BE2C (cell line): Measurements from ENCODE around the gene HORMAD2.

ENCODE experiments used
- DNase-seq: peaks from one replicate; pipeline ENCODE4 v3.0.0-alpha.2; 2020
- H3K27me3 ChIP-seq: fragments of 250-450 bp; sonication (Bioruptor Pico); 2 replicates; pipeline ENCODE4 v1.5.1; 2020; ENCODE audit warnings: mild to moderate bottlenecking
- H3K36me3 ChIP-seq: fragments of 250-450 bp; sonication (Bioruptor Pico); 2 replicates; pipeline ENCODE4 v1.5.1; 2020; ENCODE audit warnings: mild to moderate bottlenecking
- H3K4me1 ChIP-seq: fragments of 250-450 bp; sonication (Bioruptor Pico); 2 replicates; pipeline ENCODE4 v1.5.1; 2020
- H3K4me3 ChIP-seq: 2 replicates; pipeline ENCODE4 v1.5.1; 2011; ENCODE audit warnings: low read depth, low read length
- H3K9me3 ChIP-seq: fragments of 250-450 bp; sonication (Bioruptor Pico); 2 replicates; pipeline ENCODE4 v1.5.1; 2020
- TF ChIP-seq, protein P1 (sequence below): IDR thresholded peaks from 2 replicates; pipeline ENCODE4 v1.5.1; 2012; ENCODE audit warnings: mild to moderate bottlenecking, low read depth, low read length

HORMAD2 gene

GRCh38 chr22:30113494-30113893, 33.2 kb downstream of the HORMAD2 start:
- TF ChIP-seq, protein P1, sequence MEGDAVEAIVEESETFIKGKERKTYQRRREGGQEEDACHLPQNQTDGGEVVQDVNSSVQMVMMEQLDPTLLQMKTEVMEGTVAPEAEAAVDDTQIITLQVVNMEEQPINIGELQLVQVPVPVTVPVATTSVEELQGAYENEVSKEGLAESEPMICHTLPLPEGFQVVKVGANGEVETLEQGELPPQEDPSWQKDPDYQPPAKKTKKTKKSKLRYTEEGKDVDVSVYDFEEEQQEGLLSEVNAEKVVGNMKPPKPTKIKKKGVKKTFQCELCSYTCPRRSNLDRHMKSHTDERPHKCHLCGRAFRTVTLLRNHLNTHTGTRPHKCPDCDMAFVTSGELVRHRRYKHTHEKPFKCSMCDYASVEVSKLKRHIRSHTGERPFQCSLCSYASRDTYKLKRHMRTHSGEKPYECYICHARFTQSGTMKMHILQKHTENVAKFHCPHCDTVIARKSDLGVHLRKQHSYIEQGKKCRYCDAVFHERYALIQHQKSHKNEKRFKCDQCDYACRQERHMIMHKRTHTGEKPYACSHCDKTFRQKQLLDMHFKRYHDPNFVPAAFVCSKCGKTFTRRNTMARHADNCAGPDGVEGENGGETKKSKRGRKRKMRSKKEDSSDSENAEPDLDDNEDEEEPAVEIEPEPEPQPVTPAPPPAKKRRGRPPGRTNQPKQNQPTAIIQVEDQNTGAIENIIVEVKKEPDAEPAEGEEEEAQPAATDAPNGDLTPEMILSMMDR = no peak
- H3K4me1 ChIP-seq = no peaks in the 10 kb centered on the region
- H3K4me3 ChIP-seq = no peak overlapping the region
- no peak for DNase-seq
- H3K36me3 ChIP-seq = no peaks in the 10 kb centered on the region
- no peaks in the 10 kb centered on the region for H3K9me3 ChIP-seq
- H3K27me3 ChIP-seq = no peaks in the 10 kb centered on the region

- H3K4me3 ChIP-seq = no peak overlapping the region
- H3K27me3 ChIP-seq = no peaks in the 10 kb centered on the region
- H3K4me1 ChIP-seq = no peaks in the 10 kb centered on the region
- H3K36me3 ChIP-seq = no peaks in the 10 kb centered on the region
- no peak for DNase-seq
- TF ChIP-seq, protein P1 = no peak
- H3K9me3 ChIP-seq = no peaks in the 10 kb centered on the region
These were observed 34.1 kb downstream of the HORMAD2 start for GRCh38 chr22:30114361-30114760.

- Histone ChIP-seq H3K4me1 (no peaks in the 10 kb centered on the region), H3K4me3 (no peak overlapping the region), H3K27me3 (no peaks in the 10 kb centered on the region), H3K9me3 (no peaks in the 10 kb centered on the region), H3K36me3 (no peaks in the 10 kb centered on the region)
- TF ChIP-seq, protein P1 = no peak
- no peak for DNase-seq
These were observed 35.4 kb downstream of the HORMAD2 start for GRCh38 chr22:30115705-30116104.

DNA sequence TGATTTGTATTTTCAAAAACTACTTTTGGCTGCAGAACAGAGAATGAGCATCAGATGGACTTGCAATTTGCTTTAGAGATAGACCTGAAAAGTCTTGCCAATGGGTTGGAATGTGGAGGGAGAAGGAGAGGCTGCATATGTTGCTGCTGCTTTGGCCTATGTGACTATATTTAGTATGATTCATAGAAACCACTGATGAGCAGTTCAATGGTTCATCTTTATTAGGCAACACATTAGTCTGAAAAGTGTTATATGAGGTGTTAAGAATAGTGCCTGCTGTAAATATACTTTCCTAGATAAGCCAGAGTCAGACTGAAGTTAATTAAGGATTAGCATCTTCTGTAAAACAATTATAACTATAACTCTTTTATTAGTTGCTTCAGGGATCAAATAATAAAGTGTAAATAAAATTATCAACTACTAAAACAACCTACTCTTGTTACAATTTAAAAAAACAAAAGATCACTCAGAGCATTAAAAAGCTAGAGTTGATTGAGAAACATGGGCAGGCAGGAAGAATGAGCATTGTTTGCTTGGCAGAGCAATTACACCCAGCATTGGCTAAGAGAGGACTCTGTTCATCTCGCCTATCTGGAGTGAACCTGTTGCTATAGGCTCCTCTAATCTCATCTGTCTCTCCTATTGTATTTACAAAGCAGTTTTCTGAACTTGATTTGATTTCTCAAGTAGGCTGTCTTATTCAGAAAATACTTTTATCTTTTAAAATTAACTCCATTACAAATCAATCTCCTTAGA, 36.3 kb downstream of the HORMAD2 start:
- H3K36me3 ChIP-seq = no peaks in the 10 kb centered on the region
- H3K27me3 ChIP-seq = no peaks in the 10 kb centered on the region
- H3K4me3 ChIP-seq = no peak overlapping the region
- H3K9me3 ChIP-seq = no peaks in the 10 kb centered on the region
- TF ChIP-seq, protein P1 = no peak
- DNase-seq = no peak
- no peaks in the 10 kb centered on the region for H3K4me1 ChIP-seq

GRCh38 chr22:30117256-30117655, 37.0 kb downstream of the HORMAD2 start:
- Histone ChIP-seq H3K9me3 (no peaks in the 10 kb centered on the region), H3K4me1 (no peaks in the 10 kb centered on the region), H3K27me3 (no peaks in the 10 kb centered on the region), H3K36me3 (no peaks in the 10 kb centered on the region), H3K4me3 (no peak overlapping the region)
- TF ChIP-seq, protein P1 = no peak
- no peak for DNase-seq

DNA sequence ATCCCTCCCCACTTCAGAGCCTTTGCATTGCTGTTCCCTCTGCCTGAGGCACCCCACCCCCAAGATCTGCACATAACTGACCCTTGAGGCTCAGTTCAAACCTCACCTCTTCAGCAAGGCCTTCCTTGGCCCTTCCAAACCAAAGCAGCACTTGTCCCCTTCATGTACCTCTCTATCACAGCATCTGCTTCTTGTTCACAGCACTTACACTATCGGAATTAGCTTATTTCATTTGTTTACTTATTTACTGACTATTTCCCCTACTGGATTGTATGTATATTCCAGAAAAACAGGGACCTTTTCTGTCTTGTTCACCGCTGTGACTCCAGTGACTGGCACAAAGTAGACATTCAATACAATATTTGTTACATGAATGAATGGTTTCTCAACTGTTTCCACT, 38.0 kb downstream of the HORMAD2 start:
- no peaks in the 10 kb centered on the region for H3K36me3 ChIP-seq
- H3K27me3 ChIP-seq = no peaks in the 10 kb centered on the region
- no peaks in the 10 kb centered on the region for H3K4me1 ChIP-seq
- H3K4me3 ChIP-seq = no peak overlapping the region
- H3K9me3 ChIP-seq = no peaks in the 10 kb centered on the region
- DNase-seq = no peak
- TF ChIP-seq, protein P1 = no peak
